WTC11 (cell line): ENCODE measurements around the gene SELENOI. TPM values are rescaled to one million over a fixed set of nuclear protein-coding genes. Genes with fewer than 3 reads are reported as not detected.
A peak's percentile ranks its signal among the peaks of the same experiment; 100 is the strongest.
"Not testable (repeated sequence)": the region's sequence is repeated elsewhere in the genome, so short reads cannot be mapped to it uniquely, and the experiment has no call there.

Source experiments
- ATAC-seq: fragments of 200-7000 bp; cut with Tn5 transposase; 2 replicates; pipeline ENCODE4 v1.10.0; 2021; ENCODE audit warnings: mild to moderate bottlenecking, moderate library complexity
- CTCF ChIA-PET: fragments of 300-600 bp; sonication (Branson Sonifier 250); formaldehyde crosslinking; loops from one replicate; lab custom pipeline; 2021; ENCODE audit warnings: antibody characterized with exemption; lab: Charles Lee
- POLR2A ChIA-PET: fragments of 350-600 bp; sonication (Branson Sonifier 250); formaldehyde crosslinking; loops from one replicate; lab custom pipeline; 2021; ENCODE audit warnings: antibody characterized with exemption; lab: Charles Lee
- DNase-seq: peaks from one replicate; pipeline ENCODE4 v3.0.0; 2021; ENCODE audit warnings: low spot score
- H3K27ac Mint-ChIP-seq: 2 replicates; pipeline ENCODE4 v1.8.0; 2021; ENCODE audit warnings: mixed read lengths
- H3K27me3 Mint-ChIP-seq: 2 replicates; pipeline ENCODE4 v1.8.0; 2021; ENCODE audit warnings: low read depth, mild to moderate bottlenecking, moderate library complexity, mixed read lengths
- H3K36me3 Mint-ChIP-seq: 2 replicates; pipeline ENCODE4 v1.8.0; 2021; ENCODE audit warnings: mixed read lengths
- H3K4me1 Mint-ChIP-seq: 2 replicates; pipeline ENCODE4 v1.8.0; 2022; ENCODE audit warnings: mixed read lengths
- H3K4me3 Mint-ChIP-seq: 2 replicates; pipeline ENCODE4 v1.8.0; 2021; ENCODE audit warnings: mild to moderate bottlenecking, moderate library complexity, mixed read lengths
- H3K9me3 Mint-ChIP-seq: 2 replicates; pipeline ENCODE4 v1.8.0; 2021; ENCODE audit warnings: mixed read lengths
- CTCF ChIP-seq: fragments of 200-600 bp; IDR thresholded peaks from 2 replicates; pipeline ENCODE4 v1.8.0; 2022; ENCODE audit warnings: antibody characterized with exemption
- ERG ChIP-seq: fragments of 250-450 bp; sonication (Bioruptor Pico); IDR thresholded peaks from 2 replicates; pipeline ENCODE4 v1.8.0; 2021; ENCODE audit warnings: mild to moderate bottlenecking
- GTF2I ChIP-seq: fragments of 250-450 bp; sonication (Bioruptor Pico); conservative IDR thresholded peaks from 2 replicates; pipeline ENCODE4 v1.4.0; 2021; ENCODE audit warnings: mild to moderate bottlenecking
- IRF1 ChIP-seq: sonication (generic); formaldehyde crosslinking; IDR thresholded peaks from 2 replicates; pipeline ENCODE4 v1.8.0; 2023; ENCODE audit warnings: missing genetic modification reagents
- MAX ChIP-seq: sonication (generic); formaldehyde crosslinking; IDR thresholded peaks from 2 replicates; pipeline ENCODE4 v1.8.0; 2022; ENCODE audit warnings: mild to moderate bottlenecking, missing genetic modification reagents
- NR1H2 ChIP-seq: sonication (generic); formaldehyde crosslinking; IDR thresholded peaks from 2 replicates; pipeline ENCODE4 v1.9.0; 2021; ENCODE audit warnings: mild to moderate bottlenecking, moderate library complexity, missing genetic modification reagents
- NR2C2 ChIP-seq: sonication (generic); formaldehyde crosslinking; IDR thresholded peaks from 2 replicates; pipeline ENCODE4 v1.8.0; 2022; ENCODE audit warnings: mild to moderate bottlenecking, missing genetic modification reagents
- SOX15 ChIP-seq: fragments of 250-450 bp; sonication (Bioruptor Pico); IDR thresholded peaks from 2 replicates; pipeline ENCODE4 v1.9.0; 2021; ENCODE audit warnings: mild to moderate bottlenecking
- SP1 ChIP-seq: sonication (generic); formaldehyde crosslinking; conservative IDR thresholded peaks from 2 replicates; pipeline ENCODE4 v1.8.1; 2022; ENCODE audit warnings: missing genetic modification reagents
- TCF7 ChIP-seq: sonication (generic); formaldehyde crosslinking; IDR thresholded peaks from 2 replicates; pipeline ENCODE4 v1.8.0; 2022; ENCODE audit warnings: mild to moderate bottlenecking, low read depth, missing genetic modification reagents, moderate library complexity
- ZNF121 ChIP-seq: sonication (generic); formaldehyde crosslinking; IDR thresholded peaks from 2 replicates; pipeline ENCODE4 v1.8.0; 2023; ENCODE audit warnings: missing genetic modification reagents
- ZNF317 ChIP-seq: sonication (generic); formaldehyde crosslinking; IDR thresholded peaks from 2 replicates; pipeline ENCODE4 v1.8.1; 2023; ENCODE audit warnings: low read depth, mild to moderate bottlenecking, moderate library complexity, missing genetic modification reagents, borderline replicate concordance
- ZNF512 ChIP-seq: sonication (generic); formaldehyde crosslinking; IDR thresholded peaks from 2 replicates; pipeline ENCODE4 v1.8.1; 2022; ENCODE audit warnings: missing genetic modification reagents, borderline replicate concordance
- total RNA-seq: library from RNA; stranded (reverse); gene quantifications from 3 replicates; pipeline ENCODE4 v1.2.3, GENCODE V29; 2021
- TF ChIP-seq, protein P1 (sequence below): sonication (generic); formaldehyde crosslinking; conservative IDR thresholded peaks from 2 replicates; pipeline ENCODE4 v1.8.1; 2022; ENCODE audit warnings: mild to moderate bottlenecking, missing genetic modification reagents
- TF ChIP-seq, protein P2 (sequence below): fragments of 250-450 bp; sonication (Bioruptor Pico); IDR thresholded peaks from 2 replicates; pipeline ENCODE4 v1.9.0; 2021; ENCODE audit warnings: mild to moderate bottlenecking

Gene SELENOI
- total RNA-seq, 1 experiment from 2014 or later = 53.1 TPM

DNA sequence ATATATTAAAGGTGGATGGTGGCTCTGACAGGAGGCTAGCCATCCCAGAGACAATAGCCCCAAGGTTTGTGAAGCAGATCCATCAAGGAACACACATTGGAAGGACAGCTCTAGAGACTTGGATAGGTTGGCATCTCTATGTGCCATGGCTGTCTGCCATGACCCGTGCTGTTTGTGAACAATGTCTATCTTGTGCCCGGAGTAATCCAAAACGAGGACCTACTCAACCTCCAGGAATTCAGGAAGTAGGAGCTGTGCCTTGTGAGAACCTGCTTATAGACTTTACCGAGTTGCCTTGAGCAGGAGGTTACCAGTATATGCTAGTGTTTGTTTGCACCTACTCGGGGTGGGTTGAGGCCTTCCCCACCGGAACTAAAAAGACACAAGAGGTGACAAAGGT is 43.1 kb upstream of the SELENOI start (continued):
- TF ChIP-seq ZNF512 (CRISPR knock-in tag) = no peak
- no peak for TF ChIP-seq TCF7 (CRISPR knock-in tag)
- no peak for TF ChIP-seq SP1 (CRISPR knock-in tag)
- TF ChIP-seq MAX (CRISPR knock-in tag) = no peak
- TF ChIP-seq NR2C2 (CRISPR knock-in tag) = no peak

DNA sequence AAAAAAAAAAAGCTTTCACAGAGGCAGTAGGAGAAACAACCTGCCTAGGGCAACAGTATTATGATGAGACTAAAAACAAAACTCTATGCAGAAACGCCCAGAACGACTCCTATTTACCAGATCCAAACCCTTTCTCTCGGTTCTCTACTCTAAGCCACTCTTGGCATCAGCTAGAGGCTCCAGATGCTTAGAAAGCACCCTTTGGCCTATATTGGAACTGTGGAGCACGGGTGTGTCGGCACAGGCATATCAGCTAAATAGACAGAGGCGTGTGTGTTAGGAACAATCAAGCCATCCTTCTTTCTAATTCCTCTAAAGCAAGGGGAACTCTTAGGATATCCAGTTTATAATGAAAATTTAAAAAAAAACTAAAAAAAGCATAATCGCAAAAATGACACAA is 40.8 kb upstream of the SELENOI start:
- H3K27ac Mint-ChIP-seq, DNase-seq, H3K27me3 Mint-ChIP-seq, H3K9me3 Mint-ChIP-seq, H3K36me3 Mint-ChIP-seq, H3K4me3 Mint-ChIP-seq, POLR2A ChIA-PET, ATAC-seq: not testable (repeated sequence)
- peaks cover 12% of the 10 kb centered on the region for H3K4me1 Mint-ChIP-seq
- CTCF ChIA-PET = interaction anchor here (1.5 kb wide), 1 partner anchor 9 kb away, joined by 14 read pairs; no protein-coding TSS in a partner anchor

DNA sequence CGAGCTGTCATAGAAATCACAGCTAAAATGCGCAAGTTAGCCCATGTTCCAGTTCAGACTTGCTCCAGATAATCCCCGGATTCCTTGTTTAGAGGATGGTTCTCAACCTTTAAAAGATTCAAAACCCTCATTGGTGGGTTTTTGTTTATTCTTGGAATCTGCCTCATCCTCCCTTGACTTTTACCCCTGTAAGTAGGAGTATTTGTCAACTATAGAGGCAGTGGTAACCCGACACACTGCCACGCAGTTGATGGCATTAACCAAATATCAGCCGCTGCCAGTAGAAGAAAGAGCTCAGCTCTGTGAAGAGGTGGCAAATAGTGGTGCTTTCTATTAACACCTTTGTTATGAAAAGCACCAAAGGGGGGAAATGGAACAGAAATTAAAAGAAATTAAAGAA is 40.4 kb upstream of the SELENOI start:
- TF ChIP-seq CTCF = no peak
- TF ChIP-seq SOX15 (CRISPR knock-in tag) = no peak
- TF ChIP-seq ZNF121 (CRISPR knock-in tag) = no peak
- DNase-seq (no peak), ATAC-seq (peak; percentile 34; the same call in 1 of the 2 replicates)
- H3K4me1 Mint-ChIP-seq = peaks cover 12% of the 10 kb centered on the region
- H3K4me3 Mint-ChIP-seq = no peak overlapping the region
- H3K9me3 Mint-ChIP-seq = no peaks in the 10 kb centered on the region
- no peak overlapping the region for H3K27ac Mint-ChIP-seq
- POLR2A ChIA-PET = no interaction called here
- H3K27me3 Mint-ChIP-seq = no peaks in the 10 kb centered on the region
- CTCF ChIA-PET = interaction anchor here (1.5 kb wide), 1 partner anchor 9 kb away, joined by 14 read pairs; no protein-coding TSS in a partner anchor
- peaks cover 5% of the 10 kb centered on the region; the same call in 1 of the 2 replicates for H3K36me3 Mint-ChIP-seq

- CTCF ChIA-PET = interaction anchor here (0.6 kb wide), 1 partner anchor 186 kb away, joined by 3 read pairs; no protein-coding TSS in a partner anchor
- no peaks in the 10 kb centered on the region for H3K9me3 Mint-ChIP-seq
- ATAC-seq = no peak
- no peak overlapping the region for H3K27ac Mint-ChIP-seq
- peaks cover 17% of the 10 kb centered on the region for H3K4me1 Mint-ChIP-seq
- TF ChIP-seq, protein P1, sequence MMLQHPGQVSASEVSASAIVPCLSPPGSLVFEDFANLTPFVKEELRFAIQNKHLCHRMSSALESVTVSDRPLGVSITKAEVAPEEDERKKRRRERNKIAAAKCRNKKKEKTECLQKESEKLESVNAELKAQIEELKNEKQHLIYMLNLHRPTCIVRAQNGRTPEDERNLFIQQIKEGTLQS (CRISPR knock-in tag) = no peak
- TF ChIP-seq ZNF317 (CRISPR knock-in tag) (no peak), NR1H2 (no peak), ERG (CRISPR knock-in tag) (no peak), TCF7 (CRISPR knock-in tag) (no peak), IRF1 (CRISPR knock-in tag) (no peak), GTF2I (CRISPR knock-in tag) (no peak)
- TF ChIP-seq, protein P2, sequence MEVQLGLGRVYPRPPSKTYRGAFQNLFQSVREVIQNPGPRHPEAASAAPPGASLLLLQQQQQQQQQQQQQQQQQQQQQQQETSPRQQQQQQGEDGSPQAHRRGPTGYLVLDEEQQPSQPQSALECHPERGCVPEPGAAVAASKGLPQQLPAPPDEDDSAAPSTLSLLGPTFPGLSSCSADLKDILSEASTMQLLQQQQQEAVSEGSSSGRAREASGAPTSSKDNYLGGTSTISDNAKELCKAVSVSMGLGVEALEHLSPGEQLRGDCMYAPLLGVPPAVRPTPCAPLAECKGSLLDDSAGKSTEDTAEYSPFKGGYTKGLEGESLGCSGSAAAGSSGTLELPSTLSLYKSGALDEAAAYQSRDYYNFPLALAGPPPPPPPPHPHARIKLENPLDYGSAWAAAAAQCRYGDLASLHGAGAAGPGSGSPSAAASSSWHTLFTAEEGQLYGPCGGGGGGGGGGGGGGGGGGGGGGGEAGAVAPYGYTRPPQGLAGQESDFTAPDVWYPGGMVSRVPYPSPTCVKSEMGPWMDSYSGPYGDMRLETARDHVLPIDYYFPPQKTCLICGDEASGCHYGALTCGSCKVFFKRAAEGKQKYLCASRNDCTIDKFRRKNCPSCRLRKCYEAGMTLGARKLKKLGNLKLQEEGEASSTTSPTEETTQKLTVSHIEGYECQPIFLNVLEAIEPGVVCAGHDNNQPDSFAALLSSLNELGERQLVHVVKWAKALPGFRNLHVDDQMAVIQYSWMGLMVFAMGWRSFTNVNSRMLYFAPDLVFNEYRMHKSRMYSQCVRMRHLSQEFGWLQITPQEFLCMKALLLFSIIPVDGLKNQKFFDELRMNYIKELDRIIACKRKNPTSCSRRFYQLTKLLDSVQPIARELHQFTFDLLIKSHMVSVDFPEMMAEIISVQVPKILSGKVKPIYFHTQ (CRISPR knock-in tag) = no peak
- TF ChIP-seq, all 79 proteins: peak for 0
- Mint-ChIP-seq H3K4me3 (no peak overlapping the region), H3K27me3 (no peaks in the 10 kb centered on the region), H3K36me3 (no peaks in the 10 kb centered on the region)
- no peak for DNase-seq
- POLR2A ChIA-PET = no interaction called here
These were observed 36.0 kb upstream of the SELENOI start for GRCh38 chr2:26309921-26310320.
